Inflammatory macrophage treated with lipopolysaccharide for 1 hour (primary cell): Measurements from ENCODE around the gene IFT22.
"Not testable (repeated sequence)": the region's sequence is repeated elsewhere in the genome, so short reads cannot be mapped to it uniquely, and the experiment has no call there.

ENCODE experiments used
- DNase-seq, 2 donors: peaks; one replicate each; pipeline ENCODE4 v3.0.0-alpha.2; 2020 to 2022

IFT22 gene

DNA sequence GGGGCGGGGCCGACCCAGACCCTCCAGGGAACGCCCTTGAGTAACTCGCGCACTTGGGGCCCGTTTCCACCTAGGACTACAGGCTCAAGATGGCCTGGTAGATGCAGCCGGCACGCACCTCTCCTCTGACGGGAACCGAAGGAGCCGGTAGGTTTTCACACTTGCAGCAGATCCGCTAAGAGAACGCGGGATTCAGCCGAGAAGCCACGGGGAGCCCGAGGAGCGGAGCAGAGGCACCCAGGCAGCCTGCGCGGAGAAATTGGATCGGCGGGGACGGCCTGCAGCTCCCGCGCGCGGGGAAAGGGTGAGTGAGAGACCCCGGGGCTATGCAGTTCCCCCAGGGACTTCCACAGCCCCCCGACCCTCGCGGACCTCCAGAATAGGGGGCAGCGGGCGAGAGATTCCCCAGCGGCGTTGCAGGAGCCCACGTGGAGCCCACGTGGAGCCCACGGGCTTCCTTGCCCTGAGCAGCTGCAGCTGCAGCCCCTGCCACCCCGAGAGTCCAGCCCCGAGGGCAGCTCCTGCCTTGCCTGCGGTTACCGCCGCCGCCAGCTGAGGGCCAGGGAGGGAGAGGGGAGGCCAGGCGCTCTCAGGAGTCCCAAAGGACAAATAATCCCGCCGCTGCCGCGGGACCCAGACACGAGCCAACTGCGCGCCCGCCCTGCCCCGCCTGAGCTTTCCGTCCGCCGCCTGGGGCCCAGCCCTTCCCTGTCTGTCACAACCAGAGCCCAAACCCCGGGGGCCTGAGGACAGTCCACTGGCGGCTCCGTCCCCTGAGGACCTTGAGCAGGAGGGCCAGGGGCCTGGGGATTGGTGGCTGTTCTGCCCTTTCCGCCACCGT is 13.1 kb downstream of the IFT22 start:
- no peak for DNase-seq

DNA sequence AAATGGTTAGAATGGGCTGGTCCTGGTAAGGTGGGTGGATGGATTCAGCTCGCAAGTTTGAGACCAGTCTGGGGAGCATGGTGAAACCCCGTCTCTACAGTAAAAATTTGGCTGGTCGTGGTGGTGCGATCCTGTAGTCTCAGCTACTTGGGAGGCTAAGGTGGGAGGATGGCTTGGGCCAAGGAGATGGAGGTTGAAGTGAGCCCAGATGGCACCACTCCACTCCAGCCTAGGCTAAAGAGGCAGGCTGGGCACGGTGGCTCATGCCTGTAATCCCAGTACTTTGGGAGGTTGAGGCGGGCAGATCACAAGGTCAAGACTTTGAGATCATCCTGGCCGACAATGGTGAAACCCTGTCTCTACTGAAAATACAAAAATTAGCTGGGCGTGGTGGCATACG is 15.3 kb downstream of the IFT22 start:
- no peak for DNase-seq

DNA sequence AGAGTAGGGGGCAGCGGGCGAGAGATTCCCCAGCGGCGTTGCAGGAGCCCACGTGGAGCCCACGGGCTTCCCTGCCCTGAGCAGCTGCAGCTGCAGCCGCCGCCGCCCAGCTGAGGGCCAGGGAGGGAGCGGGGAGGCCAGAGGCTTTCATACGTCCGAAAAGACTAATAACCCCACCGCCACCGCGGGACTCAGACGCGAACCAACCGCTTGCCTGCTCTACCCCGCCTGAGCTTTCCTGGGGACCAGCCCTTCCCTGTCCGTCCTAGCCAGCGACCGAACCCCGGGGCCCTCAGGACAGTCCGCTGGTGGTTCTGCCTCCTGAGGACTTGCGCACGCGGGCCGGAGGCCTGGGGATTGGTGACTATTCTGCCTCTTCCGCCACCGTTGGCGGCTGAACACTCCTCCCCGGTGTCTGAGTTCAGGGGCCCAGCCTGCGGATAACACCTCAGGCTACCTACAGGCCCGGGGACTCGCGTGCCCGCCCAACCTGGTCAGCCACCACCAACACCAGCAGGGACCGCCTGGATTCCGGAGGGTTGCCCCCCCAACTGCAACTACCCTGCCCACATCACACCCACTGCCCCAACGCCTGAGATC is 18.4 kb downstream of the IFT22 start:
- no peak for DNase-seq

DNA sequence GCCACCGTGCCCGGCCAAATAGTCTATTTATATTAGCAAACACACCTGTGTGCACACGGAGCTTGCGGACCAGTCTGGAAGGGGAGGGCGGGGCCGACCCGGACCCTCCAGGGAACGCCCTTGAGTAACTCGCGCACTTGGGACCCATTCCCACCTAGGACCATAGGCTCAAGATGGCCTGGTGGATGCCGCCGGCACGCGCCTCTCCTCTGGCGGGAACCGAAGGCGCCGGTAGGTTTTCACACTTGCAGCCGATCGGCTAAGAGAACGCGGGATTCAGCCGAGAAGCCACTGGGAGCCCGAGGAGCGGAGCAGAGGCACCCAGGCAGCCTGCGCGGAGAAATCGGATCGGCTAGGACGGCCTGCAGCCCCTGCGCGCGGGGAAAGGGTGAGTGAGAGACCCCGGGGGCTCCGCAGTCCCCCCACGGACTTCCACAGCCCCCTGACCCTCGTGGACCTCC is 18.9 kb downstream of the IFT22 start:
- DNase-seq = no peak

DNA sequence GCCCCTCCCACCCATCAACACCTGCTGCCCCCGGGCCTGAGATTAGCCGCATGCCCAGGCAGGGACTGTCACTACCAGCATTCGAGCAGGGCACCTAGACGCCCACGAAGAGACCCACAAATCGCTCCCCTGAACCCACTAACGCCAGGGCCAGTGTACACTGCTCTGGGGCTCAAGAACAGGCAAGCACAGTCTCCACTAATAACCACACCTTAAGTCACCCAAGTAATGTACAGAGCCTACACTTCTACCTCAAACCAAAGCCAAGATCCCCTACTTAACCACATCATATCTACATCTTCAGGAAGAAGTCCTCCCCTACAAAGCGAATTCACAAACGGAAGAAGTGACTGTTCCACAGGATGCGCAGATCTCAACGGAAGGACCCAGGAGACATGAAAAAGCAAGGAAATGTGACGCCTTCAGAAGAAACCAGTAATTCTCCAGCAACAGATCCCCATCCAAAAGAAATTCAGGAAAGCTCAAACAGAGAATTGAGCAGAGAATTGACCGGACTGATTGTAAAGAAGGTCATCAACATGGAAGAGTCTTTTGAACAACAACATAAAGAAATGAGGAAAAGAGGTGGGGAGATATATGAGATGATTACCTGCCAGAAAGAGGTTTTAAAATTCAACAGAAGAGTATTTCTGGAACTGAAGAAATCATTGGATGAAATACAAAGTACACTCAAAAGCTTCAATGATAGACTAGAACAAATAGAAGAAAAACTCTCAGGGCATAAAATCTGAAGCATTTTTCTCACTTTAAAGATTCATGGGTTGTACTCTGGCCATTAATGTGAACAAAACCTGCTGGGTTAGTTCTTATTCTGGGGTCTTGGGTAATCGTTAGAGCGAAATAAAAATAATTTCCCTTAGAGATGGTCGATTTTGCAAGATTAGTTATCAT is 20.9 kb downstream of the IFT22 start:
- no peak for DNase-seq

DNA sequence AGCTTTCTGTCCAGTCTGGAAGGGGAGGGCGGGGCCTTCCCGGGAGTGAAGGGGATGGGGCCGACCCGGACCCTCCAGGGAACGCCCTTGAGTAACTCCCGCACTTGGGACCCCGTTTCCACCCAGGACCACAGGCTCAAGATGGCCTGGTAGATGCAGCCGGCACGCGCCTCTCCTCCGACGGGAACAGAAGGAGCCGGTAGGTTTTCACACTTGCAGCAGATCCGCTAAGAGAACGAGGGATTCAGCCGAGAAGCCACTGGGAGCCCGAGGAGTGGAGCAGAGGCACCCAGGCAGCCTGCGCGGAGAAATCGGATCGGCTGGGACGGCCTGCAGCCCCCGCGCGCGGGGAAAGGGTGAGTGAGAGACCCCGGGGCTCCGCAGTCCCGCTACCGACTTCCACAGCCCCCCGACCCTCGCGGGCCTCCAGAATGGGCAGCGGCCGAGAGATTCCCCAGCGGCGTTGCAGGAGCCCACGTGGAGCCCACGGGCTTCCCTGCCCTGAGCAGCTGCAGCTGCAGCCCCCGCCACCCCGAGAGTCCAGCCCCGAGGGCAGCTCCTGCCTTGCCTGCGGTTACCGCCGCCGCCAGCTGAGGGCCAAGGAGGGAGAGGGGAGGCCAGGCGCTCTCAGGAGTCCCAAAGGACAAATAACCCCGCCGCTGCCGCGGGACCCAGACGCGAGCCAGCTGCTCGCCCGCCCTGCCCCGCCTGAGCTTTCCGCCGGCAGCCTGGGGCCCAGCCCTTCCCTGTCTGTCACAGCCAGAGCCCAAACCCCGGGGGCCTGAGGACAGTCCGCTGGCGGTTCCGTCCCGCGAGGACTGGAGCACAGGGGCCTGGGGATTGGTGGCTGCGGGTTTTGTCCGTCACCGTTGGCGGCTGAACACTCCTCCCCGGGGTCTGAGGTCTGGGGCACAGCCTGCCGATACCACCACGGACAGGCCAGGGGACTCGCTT is 21.8 kb downstream of the IFT22 start:
- no peak for DNase-seq

DNA sequence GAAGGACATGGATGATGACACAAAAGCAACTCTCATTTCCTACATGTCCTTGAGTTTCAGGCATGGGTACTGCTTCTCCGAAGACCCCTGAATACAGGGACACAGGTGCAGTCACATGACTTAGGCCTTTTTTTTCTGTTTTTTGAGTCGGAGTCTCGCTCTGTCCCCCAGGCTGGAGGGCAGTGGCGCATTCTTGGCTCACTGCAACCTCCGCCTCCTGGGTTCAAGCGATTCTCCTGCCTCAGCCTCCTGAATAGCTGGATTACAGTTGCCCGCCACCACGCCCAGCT is 26.8 kb downstream of the IFT22 start:
- no peak for DNase-seq

DNA sequence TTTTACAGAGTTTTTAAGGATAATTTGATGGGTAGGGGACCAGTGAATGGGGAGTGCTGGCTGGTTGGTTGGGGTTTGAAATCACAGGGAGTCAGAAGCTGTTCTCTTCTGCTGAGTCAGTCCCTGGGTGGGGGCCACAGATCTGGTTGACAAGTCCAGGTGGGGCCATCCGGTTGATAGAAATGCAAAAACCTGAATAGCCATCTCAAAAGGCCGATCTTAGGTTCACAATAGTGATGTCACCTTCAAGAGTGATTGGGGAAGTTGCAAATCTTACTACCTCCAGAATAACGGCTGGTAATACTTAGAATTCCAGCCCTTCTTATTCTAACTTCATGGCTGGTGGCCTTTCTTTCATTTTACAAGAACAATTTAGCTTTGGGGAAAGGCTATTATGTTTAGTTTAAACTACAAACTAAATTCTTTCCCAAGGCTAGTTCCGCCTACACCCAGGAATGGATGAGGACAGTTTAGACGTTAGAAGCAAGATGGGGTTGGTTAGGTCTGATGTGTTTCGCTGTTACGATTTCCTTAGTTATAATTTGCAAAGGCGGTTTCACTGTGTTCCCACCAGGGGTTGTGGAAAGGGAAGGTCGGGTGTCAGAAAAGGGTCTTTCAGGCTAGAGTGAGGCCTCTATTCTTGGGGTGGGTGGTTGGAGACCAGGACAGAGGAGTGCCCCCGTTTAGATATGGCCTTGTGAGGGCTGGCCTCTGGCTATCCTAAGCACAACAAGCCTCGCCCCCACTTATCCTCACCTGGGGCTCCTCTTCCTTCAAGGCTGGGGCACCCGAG is 27.4 kb downstream of the IFT22 start:
- DNase-seq = no peak

DNA sequence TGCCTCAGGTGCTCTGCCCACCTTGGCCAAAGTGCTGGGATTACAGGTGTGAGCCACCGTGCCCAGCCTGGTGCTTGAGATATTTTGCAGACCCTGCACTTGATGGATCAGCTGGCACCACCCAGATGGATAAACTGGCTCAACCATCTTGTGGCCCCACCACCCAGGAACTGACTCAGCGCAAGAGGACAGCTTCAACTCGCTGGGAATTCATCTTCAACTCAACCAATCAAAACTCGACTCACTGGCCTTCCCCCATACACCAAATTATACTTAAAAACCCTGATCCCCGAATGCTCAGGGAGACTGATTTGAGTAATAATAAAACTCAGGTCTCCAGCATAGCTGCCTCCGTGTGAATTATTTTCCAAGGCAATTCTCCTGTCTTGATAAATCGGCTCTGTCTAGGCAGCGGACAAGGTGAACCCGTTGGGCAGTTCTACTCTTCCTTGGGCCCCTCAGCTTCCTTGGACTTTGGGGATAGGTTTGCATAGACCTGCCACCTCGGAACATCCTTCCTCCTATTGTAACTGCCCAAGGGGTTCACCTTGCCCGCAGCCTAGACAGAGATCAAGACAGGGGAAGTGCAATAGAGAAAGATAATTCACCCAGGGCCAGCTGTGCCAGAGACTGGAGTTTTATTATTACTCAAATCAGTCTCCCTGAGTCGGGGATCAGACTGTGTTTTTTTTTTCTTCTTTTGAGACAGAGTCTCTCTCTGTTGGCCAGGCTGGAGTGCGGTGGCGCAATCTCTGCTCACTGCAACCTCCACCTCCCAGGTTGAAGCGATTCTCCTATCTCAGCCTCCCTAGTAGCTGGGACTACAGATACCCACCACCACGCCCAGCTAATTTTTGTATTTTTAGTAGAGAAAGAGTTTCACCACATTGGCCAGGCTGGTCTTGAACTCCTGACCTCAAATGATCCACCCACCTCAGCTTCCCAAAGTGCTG is 28.3 kb downstream of the IFT22 start:
- not testable (repeated sequence) for DNase-seq

DNA sequence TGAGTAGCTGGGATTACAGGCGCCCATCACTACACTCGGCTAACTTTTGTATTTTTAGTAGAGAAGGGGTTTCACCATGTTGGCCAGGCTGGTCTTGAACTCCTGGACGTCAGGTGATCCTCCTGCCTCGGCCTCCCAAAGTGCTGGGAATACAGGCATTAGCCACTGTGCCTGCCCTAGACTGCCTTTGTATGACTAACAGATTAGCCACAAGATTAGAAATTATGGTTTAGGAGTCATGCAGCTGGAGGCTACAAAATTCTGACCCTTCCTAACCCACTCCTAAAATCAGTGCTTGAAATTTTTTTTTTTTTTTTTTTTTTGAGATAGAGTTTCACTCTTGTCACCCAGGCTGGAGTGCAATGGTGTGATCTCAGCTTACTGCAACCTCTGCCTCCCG is 29.0 kb downstream of the IFT22 start:
- DNase-seq = not testable (repeated sequence)

DNA sequence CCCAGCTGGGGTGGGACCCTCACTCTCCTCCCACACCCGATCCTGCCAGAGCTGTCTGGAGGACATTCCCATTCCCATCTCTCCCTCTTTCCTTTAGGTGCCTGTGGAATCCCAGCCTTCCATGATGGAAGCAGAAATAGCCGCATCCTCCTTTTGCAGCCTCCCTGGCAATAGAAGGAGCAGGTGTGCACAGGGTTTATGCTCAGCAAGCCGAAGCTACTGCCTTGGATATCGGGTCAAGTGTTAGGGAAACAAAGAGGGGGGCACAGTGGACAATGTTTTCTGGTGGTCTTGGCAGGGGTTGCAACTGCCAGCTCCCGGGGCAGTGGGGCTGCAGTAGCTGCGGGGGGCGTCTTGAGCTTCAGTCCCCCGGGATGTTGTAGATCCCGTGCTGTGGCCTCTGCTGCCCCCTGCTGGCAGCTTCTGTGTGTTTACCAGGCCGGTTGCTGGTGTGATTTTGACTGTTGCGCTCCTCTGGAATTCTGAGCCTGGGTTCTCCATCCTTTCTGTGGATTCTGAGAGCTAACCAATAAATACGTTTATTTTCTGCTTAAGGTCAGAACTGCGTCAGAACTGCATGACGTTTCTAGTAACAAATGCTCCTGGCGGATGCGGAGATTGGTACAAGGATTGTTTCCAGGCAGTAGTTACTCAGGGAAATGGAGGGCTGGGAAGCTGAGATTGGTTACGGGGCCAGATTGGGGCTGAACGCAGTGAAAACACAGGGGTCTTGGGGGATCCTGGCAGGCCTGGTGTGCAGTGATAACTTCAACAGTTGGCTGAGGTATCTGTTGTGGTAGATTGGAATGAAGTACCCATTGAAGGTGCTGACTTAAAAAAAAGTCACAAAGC is 31.2 kb downstream of the IFT22 start:
- peak in 1 of 2 donors; percentile 43 for DNase-seq

DNA sequence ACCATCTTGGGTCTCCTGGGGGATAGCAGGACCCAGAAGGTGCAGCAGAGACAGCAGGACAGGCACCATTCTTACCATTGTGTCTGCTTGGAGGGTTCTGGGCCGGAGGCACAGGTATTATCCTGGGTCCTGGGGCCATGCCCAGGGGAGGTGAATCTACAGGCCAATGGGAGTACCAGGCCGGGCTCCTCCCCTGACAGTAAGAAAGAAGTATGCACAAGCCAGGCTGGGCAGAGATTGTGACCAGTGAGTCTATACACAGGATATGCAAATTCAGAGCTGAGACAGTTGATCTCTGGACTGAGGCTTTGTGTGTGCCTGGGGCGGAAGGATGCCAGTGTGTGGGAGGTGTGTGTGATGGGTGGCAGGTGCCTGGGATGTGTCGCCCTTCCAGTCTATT is 31.9 kb downstream of the IFT22 start:
- not testable (repeated sequence) for DNase-seq

DNA sequence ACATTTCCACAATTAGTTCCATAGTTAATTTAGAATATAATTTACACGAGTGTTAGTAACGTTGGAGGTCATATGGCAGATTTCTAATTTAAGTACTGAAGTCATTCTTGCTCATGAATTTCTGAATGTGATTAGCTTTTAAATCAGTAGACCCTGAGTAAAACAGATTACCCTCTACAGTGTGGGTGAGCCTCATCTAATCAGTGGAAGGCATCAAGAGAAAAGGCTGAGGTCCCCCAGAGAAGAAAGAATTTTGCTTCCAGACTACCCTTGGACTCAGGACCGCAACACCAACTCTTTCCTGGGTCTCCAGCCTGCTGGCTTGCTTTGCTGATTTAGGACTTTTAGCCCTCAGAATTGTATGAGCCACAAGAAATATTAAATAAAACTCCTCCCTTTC is 33.2 kb downstream of the IFT22 start:
- DNase-seq = no peak

DNA sequence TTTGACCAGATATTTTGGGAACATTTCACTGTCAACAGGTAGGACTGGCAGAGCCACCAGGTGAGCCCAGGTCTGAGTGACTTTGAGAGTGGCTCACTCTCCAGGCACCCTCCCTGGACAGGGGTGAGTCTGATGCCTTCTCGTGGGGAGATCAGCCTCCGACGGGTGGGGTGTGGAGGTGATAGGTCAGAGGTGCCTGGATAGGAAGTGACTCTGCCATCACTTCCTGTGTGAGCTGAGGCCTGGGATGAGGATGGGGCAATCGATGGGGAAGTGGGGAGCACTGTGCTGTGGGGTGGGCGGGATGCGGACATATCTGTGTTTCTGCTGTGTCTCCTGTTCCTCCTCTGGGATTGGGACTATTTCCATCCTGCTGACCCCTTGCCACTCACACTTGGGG is 34.6 kb downstream of the IFT22 start:
- DNase-seq = peak; percentile 69 to 79

DNA sequence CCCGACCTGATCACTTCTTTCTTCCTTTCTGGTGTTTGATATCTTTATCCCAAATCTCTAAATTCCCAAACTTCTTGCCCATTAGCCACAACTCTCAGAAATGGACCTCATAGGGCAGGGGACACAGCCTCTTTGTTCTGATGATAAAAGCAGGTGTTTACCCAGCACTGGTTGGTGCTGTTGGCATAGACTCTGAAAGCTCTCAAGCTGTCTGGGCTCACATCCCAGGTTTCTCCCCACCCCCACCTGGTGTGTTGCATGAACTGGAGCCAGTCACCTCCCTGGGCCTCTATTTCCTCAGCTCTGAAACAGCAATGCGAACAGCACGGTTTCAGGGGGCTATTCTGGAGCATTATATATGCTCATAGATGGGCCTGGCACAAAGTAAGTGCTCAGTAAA is 35.7 kb downstream of the IFT22 start:
- DNase-seq = not testable (repeated sequence)

DNA sequence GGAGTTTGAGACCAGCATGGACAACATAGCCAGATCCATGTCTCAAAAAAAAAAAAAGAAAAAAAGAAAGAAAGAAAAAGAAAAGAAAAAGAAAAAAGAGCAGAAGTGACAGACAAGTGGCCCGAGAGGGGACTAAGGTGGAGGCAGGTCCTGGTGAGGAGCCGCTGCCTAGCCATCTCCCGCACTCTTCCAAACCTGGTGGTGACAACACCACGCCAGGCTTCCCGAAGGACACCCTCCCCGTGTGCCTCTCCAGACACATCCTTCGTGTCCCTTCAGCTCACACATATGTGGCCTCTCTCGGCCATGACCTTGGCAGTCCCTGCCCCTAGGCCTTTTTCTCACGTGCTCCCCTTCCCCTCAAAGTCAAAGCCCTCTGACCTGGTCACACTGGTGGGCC is 36.4 kb downstream of the IFT22 start:
- no peak for DNase-seq

DNA sequence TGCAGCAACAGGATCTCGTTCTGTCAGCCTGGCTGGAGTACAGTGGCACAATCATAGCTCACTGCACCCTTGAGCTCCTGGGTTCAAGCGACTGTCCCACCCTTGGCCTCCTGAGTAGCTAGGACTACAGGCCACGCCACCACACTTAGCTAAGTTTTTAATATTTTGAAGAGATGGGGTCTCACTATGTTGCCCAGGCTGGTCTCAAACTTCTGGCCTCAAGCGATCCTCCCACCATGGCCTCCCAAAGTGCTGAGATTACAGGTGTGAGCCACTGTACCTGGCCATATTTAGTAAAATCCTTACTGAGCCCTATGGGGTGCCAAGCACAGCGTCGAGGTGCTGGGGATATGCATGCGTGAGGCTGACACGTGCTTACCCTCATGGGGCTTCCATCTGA is 40.7 kb downstream of the IFT22 start:
- not testable (repeated sequence) for DNase-seq

DNA sequence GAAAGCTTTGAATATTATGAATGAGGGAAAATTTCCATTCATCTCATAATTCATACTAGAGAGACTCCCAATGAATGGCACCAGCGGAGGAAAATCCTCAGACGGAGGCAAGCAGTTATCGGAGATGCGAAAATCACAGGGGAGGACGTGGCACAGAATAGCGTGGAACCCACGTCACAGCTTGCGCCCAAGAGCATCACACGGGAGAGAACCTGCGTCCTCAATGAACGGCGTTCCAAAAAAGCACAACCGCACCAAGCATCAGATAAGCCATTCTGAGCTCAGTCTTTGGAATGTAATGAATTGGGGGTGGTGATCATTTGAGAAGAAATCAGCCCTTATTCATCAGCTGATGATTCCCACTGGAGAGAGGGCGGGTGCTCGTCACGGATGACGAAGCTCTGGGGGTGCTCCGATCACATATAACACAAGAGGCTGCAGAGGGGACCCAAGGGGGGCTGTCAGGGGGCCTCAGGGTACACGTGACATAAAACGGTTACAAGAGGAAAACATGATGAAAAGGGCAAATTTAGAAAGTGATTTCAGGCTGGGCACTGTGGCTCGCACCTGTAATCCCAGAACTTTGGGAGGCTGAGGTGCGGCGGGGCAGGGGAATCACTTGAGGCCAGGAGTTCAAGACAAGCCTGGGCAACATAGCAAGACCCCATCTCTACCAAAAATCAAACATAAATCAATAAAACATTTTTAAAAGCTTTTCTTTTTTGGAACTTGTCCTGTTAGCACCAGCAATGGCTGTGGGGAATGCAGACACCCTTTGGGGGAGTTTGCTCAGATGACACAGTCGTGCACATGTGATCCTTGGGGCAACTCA is 42.9 kb downstream of the IFT22 start:
- DNase-seq = no peak
